Right lobe of liver (tissue), 4 donors: ENCODE data around the gene CCL27.

ENCODE experiments used
- CTCF ChIP-seq, 4 donors: fragments of 200-600 bp in 3 of 4; fragments of 450-650 bp in 1 of 4; IDR thresholded peaks; one replicate each; pipeline versions ENCODE4 v1.5.1 to v1.8.0; 2016 to 2022; ENCODE audit warnings: antibody characterized with exemption in 4 of 4, mild to moderate bottlenecking in 2 of 4
- POLR2A ChIP-seq: fragments of 450-650 bp; IDR thresholded peaks from one replicate; pipeline ENCODE4 v1.6.1; 2017; ENCODE audit warnings: antibody characterized with exemption, mild to moderate bottlenecking
- donor health status: DM: no; HTN: no; CAD: no.
- donor health status: DM: no; HTN: no; CAD: no.
- donor health status: DM: no; HTN: yes; CAD: no.

GRCh38 chr9:34636791-34637355 lies 25.6 kb downstream of the CCL27 start:
- TF ChIP-seq POLR2A (no peak), CTCF (IDR thresholded peaks at IDR 0.05) (no peak)
